Thyroid gland (tissue), 4 donors: ENCODE data around the gene ANP32D.

Source experiments
- CTCF ChIP-seq, 6 experiments: fragments of 200-600 bp in 3 of 6; fragments of 450-650 bp in 3 of 6; sonication (generic) in 3 of 6; IDR thresholded peaks; one replicate each; pipeline ENCODE4 v1.5.1; 2016 to 2019; ENCODE audit warnings: antibody characterized with exemption in 6 of 6, mild to moderate bottlenecking in 2 of 6, inconsistent platforms in 1 of 6, moderate library complexity in 1 of 6
- POLR2A ChIP-seq, 2 donors: fragments of 450-650 bp; IDR thresholded peaks; one replicate each; pipeline ENCODE4 v1.6.1; 2017; ENCODE audit warnings: antibody characterized with exemption in 2 of 2, mild to moderate bottlenecking in 2 of 2, moderate library complexity in 1 of 2

- TF ChIP-seq POLR2A (IDR thresholded peaks at IDR 0.05) = no peak
- no peak for TF ChIP-seq CTCF (IDR thresholded peaks at IDR 0.05)
Observed at GRCh38 chr12:48459259-48459658, 13.1 kb upstream of the ANP32D start.
